ENCODE results near the gene LEPR.

The LEPR gene

GRCh38 chr1:65409816-65410326 lies 10.6 kb upstream of the LEPR start:
- no peaks in the 10 kb centered on the region for H3K9me3 ChIP-seq (ENCODE audit: control insufficient read depth, low read length)

GRCh38 chr1:65412256-65412983 lies 8.0 kb upstream of the LEPR start:
- no peak overlapping the region for H2AFZ ChIP-seq (ENCODE audit: low read depth, low read length)
- DNase-seq: no peak
- H2BK120ac ChIP-seq (ENCODE audit: low read depth, low read length): no peak overlapping the region
- no peaks in the 10 kb centered on the region for H3K27me3 ChIP-seq (ENCODE audit: control insufficient read depth in 1 of 2, insufficient read depth in 1 of 2, low read length in 2 of 2)
- H3K23ac ChIP-seq (ENCODE audit: low read length in 2 of 2): no peak overlapping the region
- no peak overlapping the region for H4K91ac ChIP-seq (ENCODE audit: low read length)
- no peak overlapping the region for H2BK15ac ChIP-seq (ENCODE audit: low read depth, poor library complexity, severe bottlenecking)
- no peak overlapping the region for H2BK5ac ChIP-seq (ENCODE audit: low read depth, low read length, poor library complexity, severe bottlenecking)
- H3K4me1 ChIP-seq (ENCODE audit: control insufficient read depth, insufficient read depth, low read depth, low read length): peaks cover 4% of the 10 kb centered on the region
- no peaks in the 10 kb centered on the region for H3K9me3 ChIP-seq (ENCODE audit: control insufficient read depth, low read length)
- H3K79me1 ChIP-seq (replicated peaks; ENCODE audit: low read length, poor library complexity, severe bottlenecking): no peaks in the 10 kb centered on the region
- H3K27ac ChIP-seq (ENCODE audit: low read length, poor library complexity, severe bottlenecking): peak overlapping the region; percentile 78
- H3K18ac ChIP-seq (ENCODE audit: low read depth in 1 of 2, low read length in 2 of 2): no peak overlapping the region
- no peaks in the 10 kb centered on the region for H3K36me3 ChIP-seq (ENCODE audit: control insufficient read depth in 1 of 2, insufficient read depth in 2 of 2, low read depth in 1 of 2, low read length in 2 of 2)
- no peak overlapping the region for H3K9ac ChIP-seq (ENCODE audit: low read length)
- peak overlapping the region; percentile 31 for H2AK5ac ChIP-seq (ENCODE audit: low read length, severe bottlenecking)
- no peak overlapping the region for H3K4me3 ChIP-seq (ENCODE audit: insufficient read depth in 1 of 2, low read depth in 1 of 2, low read length in 2 of 2)
- H2BK12ac ChIP-seq (ENCODE audit: low read length in 2 of 2): no peak overlapping the region
- no peak overlapping the region for H4K8ac ChIP-seq (ENCODE audit: low read length)
- no peak overlapping the region for H3K14ac ChIP-seq (ENCODE audit: low read length in 2 of 2)
- no peak overlapping the region for H3K4ac ChIP-seq (ENCODE audit: low read depth in 1 of 2, low read length in 2 of 2)
- whole genome bisulfite sequencing: 82% methylated on average over 4 of the region's 4 CpGs
- H3K4me2 ChIP-seq (ENCODE audit: low read length, poor library complexity, severe bottlenecking): no peak overlapping the region

More at GRCh38 chr1:65409816-65410326, 10.6 kb upstream of the LEPR start:
- no peak overlapping the region for H2BK5ac ChIP-seq (ENCODE audit: low read depth, low read length, poor library complexity, severe bottlenecking)
- no peak overlapping the region for H2AFZ ChIP-seq (ENCODE audit: low read depth, low read length)
- H2BK12ac ChIP-seq (ENCODE audit: low read length in 2 of 2): no peak overlapping the region
- H3K79me1 ChIP-seq (replicated peaks; ENCODE audit: low read length, poor library complexity, severe bottlenecking): no peaks in the 10 kb centered on the region
- H3K9ac ChIP-seq (ENCODE audit: low read length): no peak overlapping the region
- no peaks in the 10 kb centered on the region for H3K27me3 ChIP-seq (ENCODE audit: control insufficient read depth in 1 of 2, insufficient read depth in 1 of 2, low read length in 2 of 2)
- H3K4me2 ChIP-seq (ENCODE audit: low read length, poor library complexity, severe bottlenecking): no peak overlapping the region
- no peak overlapping the region for H2BK15ac ChIP-seq (ENCODE audit: low read depth, poor library complexity, severe bottlenecking)
- peaks cover 0 to 3% of the 10 kb centered on the region in 2 experiments for H3K36me3 ChIP-seq (ENCODE audit: control insufficient read depth in 1 of 2, insufficient read depth in 2 of 2, low read depth in 1 of 2, low read length in 2 of 2)
- H3K14ac ChIP-seq (ENCODE audit: low read length in 2 of 2): no peak overlapping the region
- no peak overlapping the region for H2BK120ac ChIP-seq (ENCODE audit: low read depth, low read length)
- peak overlapping the region; percentile 69 for H3K27ac ChIP-seq (ENCODE audit: low read length, poor library complexity, severe bottlenecking)
- WGBS: 95% methylated on average over 2 of the region's 4 CpGs
- DNase-seq: no peak
- peaks cover 4% of the 10 kb centered on the region for H3K4me1 ChIP-seq (ENCODE audit: control insufficient read depth, insufficient read depth, low read depth, low read length)
- H3K4me3 ChIP-seq (ENCODE audit: insufficient read depth in 1 of 2, low read depth in 1 of 2, low read length in 2 of 2): no peak overlapping the region
- H3K4ac ChIP-seq (ENCODE audit: low read depth in 1 of 2, low read length in 2 of 2): no peak overlapping the region
- no peak overlapping the region for H3K23ac ChIP-seq (ENCODE audit: low read length in 2 of 2)
- no peak overlapping the region for H2AK5ac ChIP-seq (ENCODE audit: low read length, severe bottlenecking)
- no peak overlapping the region for H4K8ac ChIP-seq (ENCODE audit: low read length)
- no peak overlapping the region for H4K91ac ChIP-seq (ENCODE audit: low read length)
- no peak overlapping the region for H3K18ac ChIP-seq (ENCODE audit: low read depth in 1 of 2, low read length in 2 of 2)

GRCh38 chr1:65412984-65413375 lies 7.5 kb upstream of the LEPR start:
- no peak overlapping the region for H3K23ac ChIP-seq (ENCODE audit: low read length in 2 of 2)
- no peak overlapping the region for H3K18ac ChIP-seq (ENCODE audit: low read depth in 1 of 2, low read length in 2 of 2)
- H2BK12ac ChIP-seq (ENCODE audit: low read length in 2 of 2): no peak overlapping the region
- peak overlapping the region; percentile 78 for H3K27ac ChIP-seq (ENCODE audit: low read length, poor library complexity, severe bottlenecking)
- 43% methylated on average over 2 of the region's 3 CpGs for WGBS
- no peak overlapping the region for H4K8ac ChIP-seq (ENCODE audit: low read length)
- H3K9ac ChIP-seq (ENCODE audit: low read length): no peak overlapping the region
- H2AK5ac ChIP-seq (ENCODE audit: low read length, severe bottlenecking): no peak overlapping the region
- no peaks in the 10 kb centered on the region for H3K27me3 ChIP-seq (ENCODE audit: control insufficient read depth in 1 of 2, insufficient read depth in 1 of 2, low read length in 2 of 2)
- peak; percentile 21 for DNase-seq
- no peak overlapping the region for H3K4me3 ChIP-seq (ENCODE audit: insufficient read depth in 1 of 2, low read depth in 1 of 2, low read length in 2 of 2)
- H3K4ac ChIP-seq (ENCODE audit: low read depth in 1 of 2, low read length in 2 of 2): no peak overlapping the region
- no peaks in the 10 kb centered on the region for H3K36me3 ChIP-seq (ENCODE audit: control insufficient read depth in 1 of 2, insufficient read depth in 2 of 2, low read depth in 1 of 2, low read length in 2 of 2)
- no peak overlapping the region for H2BK120ac ChIP-seq (ENCODE audit: low read depth, low read length)
- H2BK15ac ChIP-seq (ENCODE audit: low read depth, poor library complexity, severe bottlenecking): no peak overlapping the region
- H4K91ac ChIP-seq (ENCODE audit: low read length): no peak overlapping the region
- H3K79me1 ChIP-seq (replicated peaks; ENCODE audit: low read length, poor library complexity, severe bottlenecking): no peaks in the 10 kb centered on the region
- H3K4me2 ChIP-seq (ENCODE audit: low read length, poor library complexity, severe bottlenecking): no peak overlapping the region
- no peak overlapping the region for H3K14ac ChIP-seq (ENCODE audit: low read length in 2 of 2)
- H2AFZ ChIP-seq (ENCODE audit: low read depth, low read length): no peak overlapping the region
- H3K9me3 ChIP-seq (ENCODE audit: control insufficient read depth, low read length): no peaks in the 10 kb centered on the region
- H3K4me1 ChIP-seq (ENCODE audit: control insufficient read depth, insufficient read depth, low read depth, low read length): peaks cover 4% of the 10 kb centered on the region
- H2BK5ac ChIP-seq (ENCODE audit: low read depth, low read length, poor library complexity, severe bottlenecking): no peak overlapping the region

GRCh38 chr1:65414538-65414937 lies 5.9 kb upstream of the LEPR start:
- H3K18ac ChIP-seq (ENCODE audit: low read depth in 1 of 2, low read length in 2 of 2): no peak overlapping the region
- H3K36me3 ChIP-seq (ENCODE audit: control insufficient read depth in 1 of 2, insufficient read depth in 2 of 2, low read depth in 1 of 2, low read length in 2 of 2): no peaks in the 10 kb centered on the region
- H4K8ac ChIP-seq (ENCODE audit: low read length): no peak overlapping the region
- no peak overlapping the region for H4K91ac ChIP-seq (ENCODE audit: low read length)
- H3K23ac ChIP-seq (ENCODE audit: low read length in 2 of 2): no peak overlapping the region
- no peaks in the 10 kb centered on the region for H3K27me3 ChIP-seq (ENCODE audit: control insufficient read depth in 1 of 2, insufficient read depth in 1 of 2, low read length in 2 of 2)
- no peak overlapping the region for H2BK15ac ChIP-seq (ENCODE audit: low read depth, poor library complexity, severe bottlenecking)
- no peak overlapping the region for H3K14ac ChIP-seq (ENCODE audit: low read length in 2 of 2)
- H3K9me3 ChIP-seq (ENCODE audit: control insufficient read depth, low read length): no peaks in the 10 kb centered on the region
- WGBS: 100% methylated on average over 1 of the region's 4 CpGs
- H2BK5ac ChIP-seq (ENCODE audit: low read depth, low read length, poor library complexity, severe bottlenecking): no peak overlapping the region
- no peak overlapping the region for H3K4me2 ChIP-seq (ENCODE audit: low read length, poor library complexity, severe bottlenecking)
- no peaks in the 10 kb centered on the region for H3K79me1 ChIP-seq (replicated peaks; ENCODE audit: low read length, poor library complexity, severe bottlenecking)
- H3K4me1 ChIP-seq (ENCODE audit: control insufficient read depth, insufficient read depth, low read depth, low read length): peaks cover 6% of the 10 kb centered on the region
- H3K9ac ChIP-seq (ENCODE audit: low read length): no peak overlapping the region
- H3K4ac ChIP-seq (ENCODE audit: low read depth in 1 of 2, low read length in 2 of 2): no peak overlapping the region
- H3K4me3 ChIP-seq (ENCODE audit: insufficient read depth in 1 of 2, low read depth in 1 of 2, low read length in 2 of 2): no peak overlapping the region
- H2BK120ac ChIP-seq (ENCODE audit: low read depth, low read length): no peak overlapping the region
- no peak overlapping the region for H2AFZ ChIP-seq (ENCODE audit: low read depth, low read length)
- no peak overlapping the region for H2AK5ac ChIP-seq (ENCODE audit: low read length, severe bottlenecking)
- H3K27ac ChIP-seq (ENCODE audit: low read length, poor library complexity, severe bottlenecking): no peak overlapping the region
- H2BK12ac ChIP-seq (ENCODE audit: low read length in 2 of 2): no peak overlapping the region
- no peak for DNase-seq
